ENCODE data around the gene SCIN.

Gene SCIN

DNA sequence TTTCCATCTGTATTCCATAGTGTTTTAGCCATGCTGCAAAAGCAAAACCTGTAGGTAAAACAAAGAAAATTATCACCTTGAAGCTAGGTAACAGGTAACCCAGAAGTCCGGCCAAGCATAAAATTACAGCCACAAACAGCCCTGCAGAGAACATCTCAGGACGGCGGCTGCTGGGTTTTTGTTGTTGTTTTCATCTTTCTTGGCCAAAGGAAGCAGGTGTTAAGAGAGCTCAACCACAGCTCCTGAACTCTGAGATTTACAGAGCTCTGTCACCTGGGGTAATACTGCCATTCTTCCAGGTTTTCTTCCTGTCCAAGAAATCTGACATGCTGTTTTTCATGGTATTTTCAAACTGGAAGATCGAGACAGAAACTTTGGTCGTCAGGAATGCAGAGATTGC lies 847 bp upstream of the SCIN start:
- DNase-seq = no peak

DNA sequence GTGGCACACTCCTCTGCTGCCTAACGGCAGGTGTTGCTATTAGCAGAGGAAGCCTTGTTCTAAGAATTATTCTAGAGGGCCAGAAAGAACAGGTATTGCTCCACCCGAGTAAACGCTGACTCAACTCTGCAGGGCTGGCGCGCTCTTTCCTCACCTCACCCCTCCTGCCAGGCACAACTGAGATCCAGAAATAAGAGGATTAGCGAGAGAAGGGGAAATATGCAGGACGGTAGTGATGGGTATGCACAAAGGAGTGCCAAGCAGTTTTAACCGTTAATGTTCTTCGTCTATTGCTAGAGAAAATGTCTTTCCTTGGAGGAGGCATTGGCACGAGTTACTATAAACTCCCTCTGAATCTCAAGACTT lies 369 bp upstream of the SCIN start:
- no peak for DNase-seq

DNA sequence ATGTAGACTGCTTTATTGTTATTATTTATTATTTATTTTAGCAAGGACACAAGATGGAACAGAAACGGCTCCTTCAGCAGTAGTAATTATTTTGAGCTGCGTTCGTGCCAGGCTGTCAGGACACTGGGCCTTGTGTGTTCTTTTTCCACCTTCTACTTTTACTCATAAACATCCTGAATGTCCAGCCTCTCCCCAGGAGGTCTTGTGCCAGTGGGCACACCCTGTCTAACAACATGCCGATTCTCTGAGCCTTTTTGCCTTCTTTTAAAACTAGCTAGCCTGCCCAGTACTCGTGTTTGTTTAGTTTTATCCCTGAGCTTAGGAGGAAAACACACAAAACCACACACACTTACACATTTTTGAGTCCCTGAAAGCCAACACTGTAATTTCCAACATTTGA lies 1.2 kb downstream of the SCIN start:
- no peak for DNase-seq

DNA sequence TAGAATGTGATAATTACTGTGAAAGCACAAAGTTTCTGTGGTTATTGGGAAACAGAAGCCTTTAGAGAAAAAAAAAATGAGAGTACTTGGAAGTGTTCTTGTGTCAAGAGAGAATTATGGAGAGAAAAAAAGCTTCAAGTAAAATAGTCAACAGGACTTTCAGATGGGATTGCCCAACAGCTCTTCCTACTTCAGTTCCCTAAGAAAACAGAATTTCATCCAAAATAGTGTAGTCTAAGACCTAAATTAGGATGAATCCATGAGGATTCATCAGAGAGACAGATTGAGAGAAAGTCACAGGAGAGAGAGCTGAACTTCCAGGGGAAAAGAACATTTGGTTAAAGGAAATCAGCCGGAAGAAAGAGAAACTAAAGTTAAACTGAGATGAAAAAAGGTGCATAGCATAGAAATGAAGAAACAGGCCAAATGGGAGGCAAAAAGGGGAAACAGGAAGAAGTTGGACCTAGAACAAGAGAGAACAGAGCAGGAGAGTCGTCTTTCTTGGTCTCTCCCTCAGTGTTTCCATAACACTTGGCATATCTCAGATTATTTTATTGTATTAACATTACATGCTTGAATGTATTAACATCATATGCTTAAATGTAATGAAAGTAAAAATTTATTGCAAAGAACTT lies 2.5 kb downstream of the SCIN start:
- no peak for DNase-seq

DNA sequence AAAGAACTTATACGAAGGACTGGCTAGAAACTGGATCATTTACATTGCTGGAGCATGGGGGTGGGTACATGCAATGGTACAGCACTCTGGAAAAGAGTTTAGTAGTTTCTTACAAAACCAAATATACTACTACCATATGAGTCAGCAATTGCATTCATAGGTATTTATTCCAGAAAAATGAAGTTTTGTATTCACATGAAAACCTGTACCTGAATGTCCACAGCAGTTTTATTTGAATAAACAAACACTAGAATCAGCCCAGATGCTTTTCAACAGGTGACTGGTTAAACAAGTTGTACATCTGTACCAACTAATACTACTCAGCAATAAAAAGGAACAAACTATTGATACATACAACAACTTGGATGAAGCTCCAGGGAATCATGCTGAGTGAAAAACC lies 3.4 kb downstream of the SCIN start:
- no peak for DNase-seq

DNA sequence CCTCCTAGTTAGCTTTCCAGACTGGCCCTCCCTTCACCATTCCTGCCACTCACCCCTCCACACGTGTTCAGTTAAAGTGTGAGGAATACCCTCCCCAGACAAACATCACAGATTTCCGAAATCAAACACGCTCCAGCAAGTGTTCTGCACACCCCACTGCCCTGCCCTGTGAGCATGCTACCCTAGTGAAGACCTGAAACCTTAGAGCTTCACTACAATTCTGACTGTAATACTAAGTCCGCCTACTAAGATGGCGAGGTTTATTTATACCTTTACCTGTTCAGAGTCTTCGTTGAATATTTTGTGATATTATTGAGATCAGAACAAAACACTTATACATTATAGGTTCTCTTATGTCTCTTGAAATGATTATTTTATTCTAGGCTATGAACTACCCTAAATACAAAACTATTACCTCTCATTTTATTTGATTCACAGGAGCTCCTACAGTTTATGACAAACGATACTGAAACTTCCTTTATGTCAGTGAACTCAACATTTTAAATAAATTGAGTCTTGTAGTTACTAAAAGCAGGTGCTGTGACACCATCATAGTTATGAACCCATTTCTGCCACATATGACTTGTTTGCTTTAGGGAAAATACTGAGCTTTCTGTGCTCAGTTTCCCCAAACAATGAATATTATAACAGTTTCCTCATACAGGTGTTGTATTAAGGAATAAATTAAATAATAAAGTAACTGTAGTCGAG lies 8.6 kb downstream of the SCIN start:
- no peak for DNase-seq

DNA sequence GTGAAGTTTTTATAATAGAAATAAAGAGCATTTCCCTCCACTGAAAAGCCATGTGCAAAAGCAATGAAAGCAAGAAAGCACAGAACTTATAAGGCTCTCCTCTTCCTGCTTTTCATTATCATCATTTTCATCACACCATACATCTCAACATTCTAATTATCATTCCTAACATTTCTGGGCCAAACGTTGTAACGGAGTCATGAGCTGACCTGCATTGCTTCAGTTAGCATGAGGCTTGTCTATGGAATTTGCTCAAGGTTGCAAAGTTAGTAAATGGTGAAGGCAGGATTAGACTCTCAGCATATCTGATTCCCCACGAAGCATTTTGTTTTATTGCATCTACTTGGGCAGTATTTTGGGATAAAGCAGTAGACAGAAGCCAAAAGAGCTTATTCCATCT lies 11.4 kb downstream of the SCIN start:
- DNase-seq = no peak

DNA sequence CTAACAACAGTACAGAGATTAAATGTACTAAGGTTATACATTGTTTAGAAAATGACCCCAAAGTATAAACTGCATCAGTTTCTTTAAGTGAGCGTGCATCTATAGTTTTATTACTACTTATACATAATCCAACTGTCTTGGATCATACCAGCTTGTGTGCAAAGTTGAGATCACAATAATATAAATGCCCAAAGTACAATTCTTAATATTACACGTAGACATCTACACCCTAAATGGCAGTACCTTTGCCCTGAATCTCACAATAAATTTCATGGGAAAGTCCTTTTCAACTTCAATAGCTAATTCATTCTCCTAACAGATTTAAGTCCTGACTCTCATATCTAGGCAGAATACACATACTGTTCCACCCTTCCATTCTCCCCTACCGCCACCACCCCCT lies 11.8 kb downstream of the SCIN start:
- no peak for DNase-seq

DNA sequence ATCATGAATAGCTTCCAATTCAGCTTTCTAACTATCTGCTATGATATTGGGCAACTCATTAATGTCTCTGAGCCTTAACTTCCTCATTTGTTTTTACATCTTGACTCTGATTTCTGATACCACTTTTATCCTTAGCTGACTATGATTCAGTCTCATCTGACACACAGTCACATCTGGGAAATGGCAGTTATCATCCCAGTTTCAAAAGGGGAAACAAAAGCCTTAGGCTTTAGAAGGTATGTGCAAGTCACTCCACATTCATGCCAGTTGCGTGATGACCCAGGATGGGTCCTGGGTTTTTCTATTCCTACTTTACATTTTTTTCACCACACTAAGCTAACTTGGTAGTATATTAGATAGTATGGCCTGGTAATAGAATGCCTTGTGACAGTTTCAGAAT lies 12.7 kb downstream of the SCIN start:
- no peak for DNase-seq

DNA sequence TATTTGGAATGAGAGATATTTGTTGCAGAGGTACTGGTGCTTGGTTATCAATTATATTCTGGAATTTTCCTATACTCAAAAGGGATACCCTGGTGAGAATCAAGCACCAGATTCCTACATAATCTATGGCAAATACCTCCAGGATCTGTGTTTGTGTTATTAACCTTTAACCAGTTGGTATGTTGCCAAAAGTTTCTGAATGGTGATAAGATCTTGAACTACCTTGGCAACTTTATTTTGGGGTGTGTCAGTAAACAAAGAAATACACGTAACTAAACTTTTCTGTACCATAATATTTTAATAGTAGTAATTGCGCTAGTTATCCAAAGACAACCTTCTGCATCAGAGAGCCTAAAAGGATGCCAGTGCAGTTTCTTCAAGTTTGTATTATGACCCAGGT lies 13.4 kb downstream of the SCIN start:
- no peak for DNase-seq

DNA sequence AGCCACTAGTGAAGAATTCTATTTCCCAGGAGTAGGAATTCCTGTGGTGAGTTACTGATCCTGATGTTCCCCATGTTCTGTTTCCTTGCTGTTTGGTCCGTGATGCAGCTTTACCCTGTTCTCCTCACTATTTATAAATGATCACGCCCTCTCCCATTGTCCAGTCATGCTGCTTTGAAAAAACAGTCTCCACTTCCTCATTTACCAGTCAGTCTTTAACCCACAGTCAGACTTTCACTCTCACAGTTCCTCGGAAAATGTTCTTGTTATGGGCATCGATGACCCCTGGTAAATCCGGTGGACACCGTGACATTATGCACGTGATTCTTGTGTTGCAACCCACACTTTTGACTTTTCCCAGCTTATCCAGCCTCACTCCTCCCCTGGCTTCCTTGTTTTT lies 14.4 kb downstream of the SCIN start:
- DNase-seq = no peak

DNA sequence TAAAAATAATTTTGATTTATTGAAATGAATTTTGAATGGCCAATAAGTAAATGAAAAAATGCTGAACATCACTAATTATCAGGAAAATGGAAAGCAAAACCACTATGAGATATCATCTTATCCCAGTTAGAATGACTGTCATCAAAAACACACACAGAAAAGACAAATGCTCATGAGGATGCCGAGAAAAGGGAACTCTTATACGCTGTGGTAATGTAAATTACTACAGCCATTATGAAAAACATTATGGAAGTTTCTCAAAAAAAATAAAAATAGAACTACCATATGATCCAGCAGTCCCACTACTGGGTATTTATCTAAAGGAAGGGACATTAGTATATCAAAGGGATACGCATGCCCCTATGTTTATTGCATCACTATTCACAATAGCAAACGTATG lies 15.8 kb downstream of the SCIN start:
- DNase-seq = no peak

DNA sequence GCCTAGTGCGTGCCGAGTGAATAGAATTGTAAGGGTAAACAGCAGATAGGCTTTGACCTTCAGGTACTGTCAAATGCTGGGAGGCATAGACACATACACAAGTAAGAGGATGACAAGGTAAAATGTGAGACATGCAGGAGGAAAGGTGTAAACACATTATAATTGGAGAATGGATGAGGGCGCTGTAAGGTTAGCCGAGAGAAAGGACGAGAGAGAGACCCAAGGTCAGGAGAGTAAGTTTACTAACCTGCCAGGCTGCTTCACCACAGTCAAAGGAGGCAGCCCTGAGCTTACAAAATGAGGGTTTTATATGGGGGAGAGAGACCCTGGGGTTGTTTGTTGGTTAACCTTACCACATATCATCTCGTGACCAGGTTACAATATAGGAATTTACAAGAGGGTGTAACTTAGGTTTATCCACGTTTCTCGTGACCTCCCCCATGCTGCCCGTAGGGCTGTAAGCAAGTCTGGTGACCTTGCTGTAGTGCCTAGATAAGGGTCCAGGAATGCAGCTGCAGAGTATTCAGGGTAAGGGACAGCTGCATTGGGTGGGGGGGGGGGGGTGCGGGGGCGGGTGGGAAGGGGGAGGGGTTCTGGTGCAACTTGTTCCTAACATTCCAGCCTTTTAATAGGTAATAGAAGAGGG lies 17.9 kb downstream of the SCIN start:
- DNase-seq = no peak

DNA sequence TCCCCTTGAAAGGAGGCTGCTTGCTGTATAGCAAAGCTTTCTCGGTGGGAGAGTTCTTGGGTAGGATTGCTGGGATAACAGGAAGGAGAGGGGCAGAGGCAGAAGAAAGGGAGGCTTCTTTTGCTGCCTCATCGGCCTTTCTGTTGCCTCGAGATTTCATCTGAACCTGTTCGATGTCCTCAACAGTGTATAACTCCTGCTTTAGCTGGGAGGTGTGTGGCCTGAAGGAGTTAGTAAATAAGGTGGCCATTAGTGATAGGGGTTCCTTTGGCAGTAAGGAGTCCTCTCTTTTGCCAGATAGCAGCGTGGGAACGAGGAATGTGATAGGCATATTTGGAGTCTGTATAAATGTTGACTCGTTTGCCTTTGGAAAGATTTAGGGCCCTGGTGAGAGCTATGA lies 20.0 kb downstream of the SCIN start:
- no peak for DNase-seq

DNA sequence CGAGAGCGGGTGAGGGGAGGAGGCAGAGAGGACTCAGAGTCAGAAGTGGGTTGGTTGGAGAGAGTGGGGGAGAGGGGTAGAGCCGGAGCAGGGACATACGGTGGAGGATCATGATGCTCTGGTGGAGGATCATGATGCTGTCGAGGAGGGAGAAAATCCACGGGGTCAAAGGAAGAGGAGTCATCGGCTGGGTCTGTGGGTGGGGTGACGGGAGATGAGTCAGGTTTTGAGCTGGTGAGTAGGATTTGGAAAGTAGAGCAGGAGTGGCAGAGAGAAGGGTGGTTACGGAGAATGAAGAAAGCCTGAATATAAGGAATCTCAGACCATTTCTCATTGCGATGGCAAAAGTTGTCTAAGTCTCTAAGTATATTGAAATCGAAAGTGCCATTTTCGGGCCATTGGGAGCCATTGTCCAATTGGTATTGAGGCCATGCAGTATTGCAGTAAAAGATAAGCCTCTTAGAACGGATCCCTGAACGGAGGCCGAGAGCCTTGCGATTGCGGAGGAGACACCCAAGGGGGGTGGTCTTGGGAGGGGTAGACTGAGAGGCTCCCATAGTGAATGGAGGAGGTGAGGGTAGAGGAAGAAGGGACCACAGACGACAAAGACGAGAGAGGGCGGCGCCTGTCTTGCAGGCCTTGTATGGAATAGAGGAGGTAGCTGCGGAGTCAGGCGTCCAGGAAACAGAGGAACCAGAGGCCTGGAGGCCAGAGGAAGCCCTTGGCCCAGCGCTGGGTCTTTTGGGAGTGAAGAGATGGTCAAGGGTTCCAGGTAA lies 23.8 kb downstream of the SCIN start:
- no peak for DNase-seq

DNA sequence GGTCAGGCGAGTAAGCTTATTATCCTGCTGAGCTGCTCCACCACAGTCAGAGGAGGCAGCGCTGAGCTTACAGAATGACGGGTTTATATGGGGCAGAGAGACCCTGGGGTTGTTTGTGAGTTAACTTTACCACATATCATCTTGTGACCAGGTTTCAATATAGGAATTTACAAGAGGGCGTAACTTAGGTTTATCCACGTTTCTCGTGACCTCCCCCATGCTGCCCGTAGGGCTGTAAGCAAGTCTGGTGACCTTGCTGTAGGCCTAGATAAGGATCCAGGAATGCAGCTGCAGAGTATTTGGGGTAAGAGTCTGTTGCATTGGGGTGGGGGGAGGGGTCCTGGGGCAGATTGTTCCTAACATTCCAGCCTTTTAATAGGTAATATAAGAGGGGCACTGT lies 24.6 kb downstream of the SCIN start:
- DNase-seq = no peak

DNA sequence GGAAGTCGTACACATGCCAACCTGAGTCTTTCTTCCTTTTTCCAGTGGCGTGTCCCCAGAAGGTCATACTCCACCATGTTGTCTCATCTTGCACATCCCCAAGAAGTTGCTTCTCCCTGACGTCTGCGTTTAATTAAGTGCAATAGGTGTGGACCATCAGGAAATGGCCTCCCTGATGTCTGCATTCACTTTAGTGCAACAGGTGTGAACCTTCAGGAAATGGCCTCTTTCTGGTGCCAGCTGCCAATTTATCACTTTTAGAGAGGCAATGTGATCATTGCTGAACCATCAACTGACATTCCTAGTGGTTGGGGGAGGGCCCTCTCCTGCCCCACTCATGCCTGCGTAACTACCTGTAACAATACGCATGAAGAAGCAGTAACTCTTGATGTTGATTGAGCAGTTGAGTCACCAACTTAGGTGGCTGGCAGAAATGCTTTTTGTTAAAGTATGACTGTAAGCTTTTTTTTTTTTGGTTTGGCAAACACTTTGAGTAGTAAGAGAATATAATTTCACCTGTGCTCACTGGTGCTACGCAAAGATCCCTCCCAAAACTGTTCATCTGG lies 25.8 kb downstream of the SCIN start:
- DNase-seq = no peak

DNA sequence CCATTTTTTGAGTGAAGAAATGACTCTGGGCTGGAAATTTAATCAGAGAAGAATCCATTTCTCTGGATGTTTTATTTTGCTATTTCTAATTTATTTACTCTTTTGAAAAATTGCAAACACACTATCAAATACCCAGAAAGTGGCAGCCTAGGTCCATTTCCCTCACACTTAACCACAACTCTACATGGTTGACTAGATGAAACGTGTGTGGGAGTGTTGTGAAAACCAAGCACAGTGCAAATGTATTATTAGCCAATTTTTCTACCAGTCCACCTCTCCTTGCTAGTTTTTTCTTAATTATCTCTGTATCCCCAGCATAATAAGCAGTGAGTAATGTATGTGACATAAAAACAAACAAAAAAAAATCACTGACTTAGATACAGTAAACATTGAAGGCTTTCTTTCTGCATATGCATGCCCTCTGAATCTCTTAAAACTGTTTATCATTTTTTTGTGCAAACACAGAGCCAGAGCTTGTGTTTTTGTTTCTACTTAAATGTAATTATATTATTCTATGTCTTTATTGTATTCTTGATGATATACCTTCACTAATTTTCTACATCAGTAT lies 30.9 kb downstream of the SCIN start:
- DNase-seq = no peak

DNA sequence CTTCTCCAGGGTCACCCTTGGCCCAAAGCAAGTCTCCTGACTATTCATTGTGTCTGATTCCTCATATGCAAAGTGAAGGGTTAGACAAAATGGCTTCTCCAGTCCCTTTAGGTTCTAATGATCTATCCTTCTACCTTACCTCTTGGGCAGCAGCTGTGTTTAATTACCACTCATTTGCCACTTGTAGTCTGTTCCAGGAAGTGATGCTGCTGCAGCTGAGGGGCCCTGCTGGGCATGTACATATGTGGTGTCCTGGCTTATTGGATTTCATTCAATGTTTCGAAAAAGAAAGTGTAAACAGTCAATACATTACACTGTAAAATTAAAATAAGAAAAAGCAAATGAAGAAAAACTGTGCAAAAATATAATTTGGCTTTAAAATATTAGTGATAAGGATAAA lies 36.6 kb downstream of the SCIN start:
- DNase-seq = no peak

DNA sequence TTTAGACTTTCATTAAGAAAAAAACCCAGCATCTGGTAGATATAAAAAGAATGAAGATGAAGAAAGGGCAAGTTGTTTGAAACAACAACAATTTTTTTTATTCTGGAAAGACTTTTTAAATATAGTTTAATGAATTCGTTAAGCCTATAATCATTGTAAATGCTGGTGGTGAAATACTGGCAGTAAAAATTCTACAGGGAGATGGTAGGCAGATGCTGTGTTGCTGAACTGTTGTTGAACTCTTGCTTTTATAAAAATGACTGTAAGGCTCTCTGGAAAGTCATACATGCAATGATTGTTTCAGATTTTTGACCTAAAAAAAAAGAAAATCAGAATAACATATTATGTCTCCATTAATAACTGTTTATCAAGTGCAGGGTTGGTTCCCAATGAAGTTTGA lies 39.0 kb downstream of the SCIN start:
- DNase-seq = no peak

DNA sequence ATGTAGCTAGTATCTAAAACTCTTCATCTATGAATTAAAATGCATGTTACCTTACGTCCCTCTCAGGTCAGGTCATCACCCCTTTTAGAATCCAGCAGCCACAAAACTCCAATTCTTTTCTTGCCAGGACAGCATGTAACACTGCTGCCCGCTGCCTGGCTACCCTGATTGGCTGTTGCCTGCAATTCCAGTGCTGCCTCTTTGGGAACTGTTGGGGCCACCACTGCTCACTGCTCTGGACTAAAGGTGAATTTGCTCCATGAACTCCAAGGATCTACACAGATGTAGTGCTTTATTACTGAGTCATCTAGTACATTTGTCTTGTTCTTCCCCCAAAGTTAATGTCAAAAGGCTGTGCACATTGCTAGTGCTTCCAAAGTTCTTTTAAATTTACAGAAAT lies 40.4 kb downstream of the SCIN start:
- DNase-seq = no peak

DNA sequence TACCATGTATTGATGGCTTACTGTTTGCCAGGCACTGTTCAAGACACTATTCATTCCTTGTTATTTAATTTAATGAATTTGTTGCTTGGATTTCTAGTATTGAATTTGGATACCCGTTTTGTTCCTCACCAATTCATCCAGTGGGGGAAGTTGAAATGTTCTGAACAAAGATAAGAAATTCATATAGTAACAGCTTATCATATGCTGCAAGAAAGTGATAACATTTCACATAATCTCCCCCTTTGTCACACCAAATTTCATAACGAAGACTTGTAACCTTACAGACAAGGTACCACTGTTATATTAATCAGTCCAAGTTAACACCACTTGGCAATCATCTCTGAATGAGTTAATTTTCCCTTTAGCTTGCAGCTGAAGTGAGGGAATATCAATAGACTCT lies 42.1 kb downstream of the SCIN start:
- no peak for DNase-seq

DNA sequence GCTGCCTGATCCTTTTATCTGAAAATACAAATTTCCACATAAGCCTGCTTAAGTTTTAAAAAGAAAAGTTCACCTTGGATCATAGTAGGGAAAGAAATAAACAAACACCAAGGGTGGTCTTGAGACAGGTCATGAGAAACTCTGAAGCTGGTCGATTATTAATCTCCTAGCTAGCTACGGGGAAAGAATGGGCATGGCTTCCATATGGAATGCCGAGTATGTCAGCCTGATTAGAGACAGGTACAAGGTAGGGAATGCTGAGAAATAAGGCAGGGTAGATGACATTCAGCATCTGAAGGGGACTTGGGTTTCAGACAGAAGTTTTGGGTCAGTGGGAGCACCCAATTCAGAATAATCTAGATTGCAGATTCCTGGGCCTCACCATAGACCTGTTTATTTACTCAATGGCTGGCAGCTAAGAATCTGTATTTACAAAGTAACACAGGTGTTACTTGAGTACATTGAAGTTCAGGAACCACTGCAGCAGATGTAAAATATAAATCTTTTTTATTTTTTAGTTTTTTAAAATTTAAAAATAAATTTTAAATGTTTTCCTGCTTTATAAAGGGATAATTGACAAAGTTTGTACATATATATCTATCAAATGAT lies 49.0 kb downstream of the SCIN start:
- DNase-seq = no peak

All from activated T-cell treated with anti-CD3 and anti-CD28 coated beads for 4 hours (primary cell).